ENCODE measurements around the gene EDEM1.
"Not testable (repeated sequence)": the region's sequence is repeated elsewhere in the genome, so short reads cannot be mapped to it uniquely, and the experiment has no call there.

DNA sequence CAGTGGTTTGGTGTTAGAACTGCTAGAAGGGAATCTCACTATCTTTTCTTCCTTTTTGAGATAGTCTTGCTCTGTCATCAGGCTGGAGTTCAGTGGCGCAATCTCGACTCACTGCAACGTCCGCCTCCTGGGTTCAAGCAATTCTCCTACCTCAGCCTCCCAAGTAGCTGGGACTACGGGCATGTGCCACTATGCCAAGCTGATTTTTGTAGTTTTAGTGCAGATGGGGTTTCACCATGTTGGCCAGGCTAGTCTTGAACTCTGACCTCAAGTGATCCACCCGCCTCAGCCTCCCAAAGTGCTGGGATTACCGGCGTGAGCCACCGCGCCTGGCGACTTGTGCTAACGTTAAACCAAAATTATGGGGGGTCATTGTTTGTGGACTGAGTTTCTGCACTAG, 3.8 kb upstream of the EDEM1 start:
- TF ChIP-seq POLR2A, EP300, POLR2AphosphoS5 (IDR thresholded peaks at IDR 0.05): not testable (repeated sequence)
- TF ChIP-seq, protein P1, sequence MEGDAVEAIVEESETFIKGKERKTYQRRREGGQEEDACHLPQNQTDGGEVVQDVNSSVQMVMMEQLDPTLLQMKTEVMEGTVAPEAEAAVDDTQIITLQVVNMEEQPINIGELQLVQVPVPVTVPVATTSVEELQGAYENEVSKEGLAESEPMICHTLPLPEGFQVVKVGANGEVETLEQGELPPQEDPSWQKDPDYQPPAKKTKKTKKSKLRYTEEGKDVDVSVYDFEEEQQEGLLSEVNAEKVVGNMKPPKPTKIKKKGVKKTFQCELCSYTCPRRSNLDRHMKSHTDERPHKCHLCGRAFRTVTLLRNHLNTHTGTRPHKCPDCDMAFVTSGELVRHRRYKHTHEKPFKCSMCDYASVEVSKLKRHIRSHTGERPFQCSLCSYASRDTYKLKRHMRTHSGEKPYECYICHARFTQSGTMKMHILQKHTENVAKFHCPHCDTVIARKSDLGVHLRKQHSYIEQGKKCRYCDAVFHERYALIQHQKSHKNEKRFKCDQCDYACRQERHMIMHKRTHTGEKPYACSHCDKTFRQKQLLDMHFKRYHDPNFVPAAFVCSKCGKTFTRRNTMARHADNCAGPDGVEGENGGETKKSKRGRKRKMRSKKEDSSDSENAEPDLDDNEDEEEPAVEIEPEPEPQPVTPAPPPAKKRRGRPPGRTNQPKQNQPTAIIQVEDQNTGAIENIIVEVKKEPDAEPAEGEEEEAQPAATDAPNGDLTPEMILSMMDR (IDR thresholded peaks at IDR 0.05), result not testable (repeated sequence)
